Retinal pigment epithelial cell (primary cell): ENCODE results near the gene RDH14.

Experiments used
- DNase-seq: peaks from one replicate; pipeline ENCODE4 v3.0.0-alpha.2; 2010; ENCODE audit warnings: low read depth
- H3K4me3 ChIP-seq: 2 replicates; pipeline ENCODE4 v1.5.1; 2011; ENCODE audit warnings: mild to moderate bottlenecking, low read length, control low read depth, moderate library complexity
- TF ChIP-seq, protein P1 (sequence below): conservative IDR thresholded peaks from 2 replicates; pipeline ENCODE4 v1.5.1; 2011; ENCODE audit warnings: low read depth, low read length, control low read depth, inconsistent platforms

The RDH14 gene

DNA sequence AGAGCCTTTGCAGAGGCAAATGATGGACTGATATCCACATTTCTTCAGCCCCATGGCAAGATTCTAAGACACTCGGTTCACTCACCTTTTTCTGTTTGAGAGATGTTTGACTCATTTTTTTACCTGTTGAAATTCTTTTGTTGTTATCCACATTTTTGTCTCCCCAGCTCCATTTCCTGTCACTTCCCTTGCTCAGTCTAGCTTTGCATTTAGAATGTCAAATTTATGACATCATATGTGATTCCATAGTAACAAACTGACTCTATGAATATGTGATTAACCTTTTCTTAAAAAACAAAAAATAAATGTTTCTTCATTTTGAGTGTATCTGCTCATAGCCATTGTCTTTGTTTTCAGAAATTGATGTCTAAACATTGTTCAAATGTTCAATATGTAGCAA lies 28.9 kb upstream of the RDH14 start, which contains the start of gene NT5C1B:
NT5C1B (minus strand) TSS at position 216 of the 400 bp plus-strand sequence; CDS start at position 115, 101 bp downstream.
- no peak within 1 kb of the TSS for H3K4me3 ChIP-seq
- DNase-seq, result no peak
- TF ChIP-seq, protein P1, sequence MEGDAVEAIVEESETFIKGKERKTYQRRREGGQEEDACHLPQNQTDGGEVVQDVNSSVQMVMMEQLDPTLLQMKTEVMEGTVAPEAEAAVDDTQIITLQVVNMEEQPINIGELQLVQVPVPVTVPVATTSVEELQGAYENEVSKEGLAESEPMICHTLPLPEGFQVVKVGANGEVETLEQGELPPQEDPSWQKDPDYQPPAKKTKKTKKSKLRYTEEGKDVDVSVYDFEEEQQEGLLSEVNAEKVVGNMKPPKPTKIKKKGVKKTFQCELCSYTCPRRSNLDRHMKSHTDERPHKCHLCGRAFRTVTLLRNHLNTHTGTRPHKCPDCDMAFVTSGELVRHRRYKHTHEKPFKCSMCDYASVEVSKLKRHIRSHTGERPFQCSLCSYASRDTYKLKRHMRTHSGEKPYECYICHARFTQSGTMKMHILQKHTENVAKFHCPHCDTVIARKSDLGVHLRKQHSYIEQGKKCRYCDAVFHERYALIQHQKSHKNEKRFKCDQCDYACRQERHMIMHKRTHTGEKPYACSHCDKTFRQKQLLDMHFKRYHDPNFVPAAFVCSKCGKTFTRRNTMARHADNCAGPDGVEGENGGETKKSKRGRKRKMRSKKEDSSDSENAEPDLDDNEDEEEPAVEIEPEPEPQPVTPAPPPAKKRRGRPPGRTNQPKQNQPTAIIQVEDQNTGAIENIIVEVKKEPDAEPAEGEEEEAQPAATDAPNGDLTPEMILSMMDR, result no peak

DNA sequence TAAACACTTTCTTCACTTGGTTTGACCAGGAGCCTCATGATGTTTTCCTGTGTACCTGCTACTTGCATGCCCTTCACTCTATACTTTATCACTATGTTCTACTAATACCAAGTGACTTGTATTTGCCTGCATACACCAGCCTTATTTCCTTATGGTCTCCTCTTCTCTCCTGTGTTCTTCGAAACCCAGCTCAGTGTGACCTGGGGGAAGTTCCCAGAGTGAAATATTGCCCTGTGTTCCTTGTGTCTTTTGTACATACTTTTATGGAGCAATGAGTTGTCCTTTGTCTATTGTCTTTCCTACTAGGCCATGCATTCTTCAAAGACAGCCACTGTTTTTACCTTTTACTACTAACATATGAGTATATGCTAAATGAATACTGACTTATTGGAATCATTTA lies 28.3 kb upstream of the RDH14 start:
- TF ChIP-seq, protein P1, result no peak
- H3K4me3 ChIP-seq, result no peak overlapping the region
- no peak for DNase-seq

DNA sequence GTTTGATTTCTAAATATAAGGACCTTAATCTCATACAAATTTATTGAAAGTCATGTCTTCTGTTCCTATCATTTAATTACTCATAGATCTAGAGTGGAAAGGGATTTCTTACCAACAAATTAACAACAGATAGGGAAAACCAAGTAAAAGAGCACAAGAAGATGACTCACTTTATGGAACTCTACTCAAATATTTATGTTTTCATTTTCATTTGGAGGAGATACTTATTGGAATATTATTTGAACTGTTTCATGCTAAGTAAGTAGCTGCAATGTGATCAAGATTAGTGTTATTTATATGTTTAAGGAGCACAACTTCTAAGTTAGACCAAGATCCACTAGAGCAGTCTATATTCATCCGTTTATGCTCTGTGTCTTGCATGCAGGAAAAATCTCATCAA lies 27.6 kb upstream of the RDH14 start:
- no peak for DNase-seq
- TF ChIP-seq, protein P1, result no peak
- H3K4me3 ChIP-seq, result no peak overlapping the region

DNA sequence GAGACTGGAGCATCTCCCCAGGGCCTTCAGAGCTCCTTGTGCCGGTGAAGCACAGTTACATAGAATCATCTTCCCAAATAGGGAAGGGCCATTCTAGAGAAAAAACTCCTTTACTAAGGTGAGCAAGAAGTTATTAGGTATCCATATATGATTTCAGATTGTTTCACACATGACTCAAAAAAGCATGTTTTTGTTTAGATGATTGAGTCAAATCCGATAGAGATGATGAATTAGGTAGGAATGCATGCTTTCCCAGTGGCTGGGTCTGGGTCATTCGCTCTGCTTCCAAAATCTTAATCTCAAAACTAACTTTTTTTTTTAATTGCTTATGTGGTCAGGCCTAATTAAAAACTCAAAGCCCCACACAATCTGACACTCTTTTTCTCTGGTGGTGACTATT lies 25.1 kb upstream of the RDH14 start:
- no peak overlapping the region for H3K4me3 ChIP-seq
- TF ChIP-seq, protein P1, result no peak
- DNase-seq, result no peak

DNA sequence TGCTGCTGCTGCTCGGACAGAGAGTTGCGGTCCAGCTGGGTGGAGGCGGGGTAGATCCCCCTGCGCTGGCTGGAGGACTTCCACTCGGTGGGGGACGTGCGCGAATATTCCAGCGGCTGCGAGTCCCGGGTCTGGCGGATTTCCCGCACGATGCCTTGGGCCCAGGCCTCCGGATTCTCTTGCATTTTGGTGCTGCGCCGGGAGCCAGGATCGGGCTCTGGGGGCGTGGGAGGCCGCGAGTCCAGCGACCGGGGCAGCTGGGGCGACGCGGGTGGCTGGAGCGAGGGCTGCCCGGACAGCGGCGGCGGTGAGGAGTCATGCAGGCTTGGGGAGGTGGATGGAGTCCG lies 24.1 kb upstream of the RDH14 start:
- no peak for DNase-seq
- TF ChIP-seq, protein P1, result no peak
- no peak overlapping the region for H3K4me3 ChIP-seq

DNA sequence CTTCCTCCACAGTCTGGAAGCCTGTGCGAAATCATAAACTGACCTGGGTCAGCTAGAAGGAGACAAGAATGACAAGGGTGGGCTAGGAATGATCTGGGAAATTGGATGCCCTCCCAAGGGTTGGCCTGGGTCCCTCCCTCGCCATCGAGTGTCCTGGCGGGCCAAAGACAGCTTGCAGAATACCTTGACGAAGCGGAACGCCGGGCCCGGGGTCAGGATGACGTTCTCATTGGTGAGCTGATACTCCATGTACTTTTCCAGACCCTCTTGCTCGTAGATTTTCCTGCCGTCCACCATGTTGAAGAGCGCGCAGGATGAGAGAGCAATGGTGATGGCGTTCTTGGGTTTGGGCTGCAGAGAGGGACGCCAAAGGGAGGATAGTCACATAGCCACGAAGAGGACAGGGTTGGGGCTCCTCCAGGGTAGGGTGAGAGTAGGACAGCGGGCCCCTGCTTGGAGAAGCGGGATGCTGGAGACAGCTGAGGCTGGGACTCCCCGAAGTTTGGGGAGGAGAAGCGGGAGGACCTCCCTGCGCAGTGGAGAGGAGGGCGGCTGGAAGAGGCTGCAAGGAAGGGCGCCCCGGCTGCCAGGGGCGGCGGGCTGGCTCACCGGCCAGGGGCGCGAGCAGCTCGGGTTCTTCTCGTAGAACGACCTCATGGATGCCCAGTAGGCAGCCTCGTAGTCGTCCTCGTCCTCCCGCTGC lies 23.6 kb upstream of the RDH14 start:
- H3K4me3 ChIP-seq, result no peak overlapping the region
- TF ChIP-seq, protein P1, result no peak
- no peak for DNase-seq

DNA sequence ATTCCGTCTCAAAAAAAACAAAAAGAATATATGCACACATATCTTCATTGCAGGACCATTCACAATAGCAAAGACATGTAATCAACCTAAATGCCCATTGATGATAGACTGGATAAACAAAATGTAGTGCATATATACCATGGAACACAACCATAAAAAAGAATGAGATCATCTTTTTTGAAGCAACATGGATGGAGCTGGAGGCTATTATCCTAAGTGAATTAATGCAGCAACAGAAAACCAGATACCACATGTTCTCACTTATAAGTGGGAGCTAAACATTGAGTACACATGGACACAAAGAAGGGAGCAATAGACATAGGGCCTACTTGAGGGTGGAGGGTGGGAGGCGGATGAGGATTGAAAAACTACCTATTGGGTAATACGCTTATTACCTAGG lies 20.2 kb upstream of the RDH14 start:
- no peak for DNase-seq
- H3K4me3 ChIP-seq, result no peak overlapping the region
- TF ChIP-seq, protein P1, result no peak
